ENCODE data around the gene FAIM2.
"Not testable (repeated sequence)": the region's sequence is repeated elsewhere in the genome, so short reads cannot be mapped to it uniquely, and the experiment has no call there.

FAIM2 gene

DNA sequence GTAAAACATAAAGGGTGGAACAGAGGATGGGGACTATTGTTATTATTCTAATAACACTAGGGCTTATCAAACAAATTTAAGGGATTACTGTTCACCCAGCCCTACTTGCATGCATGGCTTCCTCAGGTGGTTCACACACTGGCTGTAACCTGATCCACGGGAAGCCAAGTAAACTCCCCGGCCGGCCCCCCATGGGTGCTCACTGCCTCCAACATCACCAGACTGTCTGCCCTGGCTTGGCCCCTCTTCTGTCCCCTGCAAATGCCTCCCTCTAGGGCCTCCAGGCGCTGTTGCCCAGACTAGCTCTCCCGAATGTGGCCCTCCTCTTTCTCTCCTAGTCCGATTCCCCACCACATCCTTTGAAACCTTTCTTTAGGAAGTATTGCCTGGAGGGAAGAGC, 18.6 kb downstream of the FAIM2 start:
- no peak for DNase-seq
- no peaks in the 10 kb centered on the region for H3K36me3 ChIP-seq (ENCODE audit: control insufficient read depth in 4 of 4, insufficient read depth in 4 of 4, low read length in 3 of 4)
- ChIA-PET CTCF (no interaction called here), POLR2A (no interaction called here)
- 68% methylated on average over 5 of the region's 6 CpGs for WGBS (ENCODE audit: insufficient coverage)
- peaks cover 0 to 29% (median 11%) of the 10 kb centered on the region in 5 experiments for H3K27me3 ChIP-seq (replicated peaks in 2 of 5; ENCODE audit: control insufficient read depth in 4 of 5, insufficient read depth in 5 of 5, low read length in 4 of 5)
- no peak overlapping the region for H3K27ac ChIP-seq (ENCODE audit: insufficient read depth in 1 of 2, low read depth in 1 of 2, low read length in 2 of 2, poor library complexity in 1 of 2, severe bottlenecking in 2 of 2)
- H3K4me3 ChIP-seq (ENCODE audit: control insufficient read depth in 1 of 7, extremely low read depth in 1 of 7, insufficient read depth in 4 of 7, low read depth in 2 of 7, low read length in 6 of 7): no peak overlapping the region
- H3K4me1 ChIP-seq (ENCODE audit: control extremely low read depth in 1 of 4, control insufficient read depth in 4 of 4, insufficient read depth in 4 of 4, low read length in 3 of 4): no peaks in the 10 kb centered on the region
- no peaks in the 10 kb centered on the region for H3K9me3 ChIP-seq (ENCODE audit: control extremely low read depth in 1 of 5, control insufficient read depth in 4 of 5, insufficient read depth in 2 of 5, low read depth in 1 of 5, low read length in 4 of 5)

- no peak for DNase-seq
- CTCF ChIA-PET: interaction anchor here (3.0 kb wide), 1 partner anchor 63 kb away, joined by 10 read pairs; no protein-coding TSS in a partner anchor
- Histone ChIP-seq H3K27me3 (replicated peaks in 2 of 5; ENCODE audit: control insufficient read depth in 4 of 5, insufficient read depth in 5 of 5, low read length in 4 of 5) (peaks cover 0 to 29% (median 11%) of the 10 kb centered on the region in 5 experiments), H3K9me3 (ENCODE audit: control extremely low read depth in 1 of 5, control insufficient read depth in 4 of 5, insufficient read depth in 2 of 5, low read depth in 1 of 5, low read length in 4 of 5) (no peaks in the 10 kb centered on the region), H3K27ac (ENCODE audit: insufficient read depth in 1 of 2, low read depth in 1 of 2, low read length in 2 of 2, poor library complexity in 1 of 2, severe bottlenecking in 2 of 2) (no peak overlapping the region), H3K4me1 (ENCODE audit: control extremely low read depth in 1 of 4, control insufficient read depth in 4 of 4, insufficient read depth in 4 of 4, low read length in 3 of 4) (no peaks in the 10 kb centered on the region), H3K36me3 (ENCODE audit: control insufficient read depth in 4 of 4, insufficient read depth in 4 of 4, low read length in 3 of 4) (no peaks in the 10 kb centered on the region), H3K4me3 (ENCODE audit: control insufficient read depth in 1 of 7, extremely low read depth in 1 of 7, insufficient read depth in 4 of 7, low read depth in 2 of 7, low read length in 6 of 7) (no peak overlapping the region)
- 83% methylated on average over 6 of the region's 9 CpGs for WGBS (ENCODE audit: insufficient coverage)
- POLR2A ChIA-PET: no interaction called here
These were observed 20.7 kb downstream of the FAIM2 start for GRCh38 chr12:49882851-49883464.

DNA sequence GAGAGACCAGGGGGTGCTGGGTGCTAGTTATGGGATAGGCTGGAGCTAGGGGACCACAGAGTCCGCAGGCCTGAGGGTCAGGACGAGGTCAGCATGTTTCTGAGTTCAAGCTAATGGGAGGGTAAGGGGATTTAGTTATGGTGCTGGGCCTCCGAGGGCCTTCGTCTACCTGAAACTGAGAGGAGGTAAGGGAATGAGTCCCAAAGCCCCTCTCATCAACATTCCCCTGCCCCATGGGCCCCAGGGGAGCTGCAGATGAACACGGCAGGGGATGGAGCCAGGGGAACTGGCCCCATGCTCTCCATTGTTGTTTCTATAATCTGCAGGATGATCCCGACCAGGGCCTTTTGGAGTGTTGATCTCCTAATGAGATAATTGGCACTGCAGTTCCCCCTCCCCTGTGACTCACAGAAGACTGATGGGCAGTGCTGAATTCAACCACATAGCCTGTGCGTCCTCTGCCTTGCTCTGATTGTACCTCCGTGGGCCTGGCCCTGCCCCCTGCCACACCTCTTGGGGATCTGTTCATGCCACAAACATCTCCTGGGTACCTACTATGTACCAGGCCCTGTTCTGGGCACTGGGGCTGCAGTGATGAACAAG, 21.4 kb downstream of the FAIM2 start:
- 94% methylated on average over 6 of the region's 8 CpGs for WGBS (ENCODE audit: insufficient coverage)
- ChIA-PET POLR2A (no interaction called here), CTCF (interaction anchor here (1.3 to 3.0 kb wide), 2 partner anchors 13 to 64 kb away, joined by 3 to 10 read pairs; no protein-coding TSS in a partner anchor)
- no peak overlapping the region for H3K4me3 ChIP-seq (ENCODE audit: control insufficient read depth in 1 of 7, extremely low read depth in 1 of 7, insufficient read depth in 4 of 7, low read depth in 2 of 7, low read length in 6 of 7)
- H3K36me3 ChIP-seq (ENCODE audit: control insufficient read depth in 4 of 4, insufficient read depth in 4 of 4, low read length in 3 of 4): no peaks in the 10 kb centered on the region
- no peaks in the 10 kb centered on the region for H3K9me3 ChIP-seq (ENCODE audit: control extremely low read depth in 1 of 5, control insufficient read depth in 4 of 5, insufficient read depth in 2 of 5, low read depth in 1 of 5, low read length in 4 of 5)
- H3K27me3 ChIP-seq (replicated peaks in 2 of 5; ENCODE audit: control insufficient read depth in 4 of 5, insufficient read depth in 5 of 5, low read length in 4 of 5): peaks cover 0 to 26% (median 11%) of the 10 kb centered on the region in 5 experiments
- DNase-seq: no peak
- H3K27ac ChIP-seq (ENCODE audit: insufficient read depth in 1 of 2, low read depth in 1 of 2, low read length in 2 of 2, poor library complexity in 1 of 2, severe bottlenecking in 2 of 2): no peak overlapping the region
- no peaks in the 10 kb centered on the region for H3K4me1 ChIP-seq (ENCODE audit: control extremely low read depth in 1 of 4, control insufficient read depth in 4 of 4, insufficient read depth in 4 of 4, low read length in 3 of 4)

DNA sequence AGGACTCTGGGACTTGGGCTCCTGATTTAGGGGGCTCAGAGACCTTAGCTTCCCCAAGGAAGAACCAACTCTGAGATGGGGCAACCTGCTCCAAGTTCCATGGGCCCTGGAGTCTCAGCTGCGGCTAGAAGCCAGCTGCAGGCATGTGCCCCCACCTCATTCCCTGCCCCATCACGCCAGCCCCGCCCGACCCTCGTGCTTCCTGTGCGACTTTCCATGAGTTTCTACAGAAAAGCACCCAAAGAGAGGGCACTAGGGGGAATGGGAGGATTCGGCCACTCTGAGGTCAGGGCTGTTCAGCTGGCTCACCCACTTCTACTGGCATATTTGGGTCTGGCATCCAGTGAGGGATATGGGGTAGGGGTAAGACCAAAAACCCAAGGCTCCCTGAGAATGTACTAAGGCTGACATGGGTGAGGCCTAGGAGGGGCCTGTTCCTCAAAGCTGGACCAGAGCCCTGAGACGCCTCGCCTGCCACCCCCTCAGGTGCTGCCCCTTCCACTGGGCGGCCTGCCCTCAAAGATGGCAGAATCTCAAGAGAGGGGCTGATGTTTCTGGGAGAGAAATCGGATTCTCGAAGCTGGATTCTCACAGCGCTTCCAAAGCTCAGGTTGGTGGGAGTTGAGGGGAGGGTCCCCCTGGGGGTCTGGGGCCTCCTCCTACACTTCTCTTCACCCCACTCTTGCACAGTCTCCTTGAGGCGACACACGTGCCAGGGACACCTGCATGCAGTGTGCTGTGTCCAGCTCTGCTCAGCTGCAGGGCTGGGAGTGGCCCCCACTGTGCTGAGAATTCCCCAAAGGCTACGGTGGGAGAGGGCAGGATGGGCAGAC, 22.1 kb downstream of the FAIM2 start:
- no peaks in the 10 kb centered on the region for H3K4me1 ChIP-seq (ENCODE audit: control extremely low read depth in 1 of 4, control insufficient read depth in 4 of 4, insufficient read depth in 4 of 4, low read length in 3 of 4)
- peaks cover 0 to 20% (median 11%) of the 10 kb centered on the region in 5 experiments for H3K27me3 ChIP-seq (replicated peaks in 2 of 5; ENCODE audit: control insufficient read depth in 4 of 5, insufficient read depth in 5 of 5, low read length in 4 of 5)
- POLR2A ChIA-PET: no interaction called here
- no peak overlapping the region for H3K4me3 ChIP-seq (ENCODE audit: control insufficient read depth in 1 of 7, extremely low read depth in 1 of 7, insufficient read depth in 4 of 7, low read depth in 2 of 7, low read length in 6 of 7)
- H3K9me3 ChIP-seq (ENCODE audit: control extremely low read depth in 1 of 5, control insufficient read depth in 4 of 5, insufficient read depth in 2 of 5, low read depth in 1 of 5, low read length in 4 of 5): no peaks in the 10 kb centered on the region
- CTCF ChIA-PET: interaction anchor here (1.3 to 3.0 kb wide), 2 partner anchors 12 to 64 kb away, joined by 3 to 10 read pairs; no protein-coding TSS in a partner anchor
- 100% methylated on average over 3 of the region's 16 CpGs for WGBS (ENCODE audit: insufficient coverage)
- no peak overlapping the region for H3K27ac ChIP-seq (ENCODE audit: insufficient read depth in 1 of 2, low read depth in 1 of 2, low read length in 2 of 2, poor library complexity in 1 of 2, severe bottlenecking in 2 of 2)
- H3K36me3 ChIP-seq (ENCODE audit: control insufficient read depth in 4 of 4, insufficient read depth in 4 of 4, low read length in 3 of 4): no peaks in the 10 kb centered on the region
- no peak for DNase-seq

- Histone ChIP-seq H3K4me1 (ENCODE audit: control extremely low read depth in 1 of 4, control insufficient read depth in 4 of 4, insufficient read depth in 4 of 4, low read length in 3 of 4) (no peaks in the 10 kb centered on the region), H3K36me3 (ENCODE audit: control insufficient read depth in 4 of 4, insufficient read depth in 4 of 4, low read length in 3 of 4) (no peaks in the 10 kb centered on the region), H3K9me3 (ENCODE audit: control extremely low read depth in 1 of 5, control insufficient read depth in 4 of 5, insufficient read depth in 2 of 5, low read depth in 1 of 5, low read length in 4 of 5) (no peaks in the 10 kb centered on the region), H3K4me3 (ENCODE audit: control insufficient read depth in 1 of 7, extremely low read depth in 1 of 7, insufficient read depth in 4 of 7, low read depth in 2 of 7, low read length in 6 of 7) (no peak overlapping the region), H3K27ac (ENCODE audit: insufficient read depth in 1 of 2, low read depth in 1 of 2, low read length in 2 of 2, poor library complexity in 1 of 2, severe bottlenecking in 2 of 2) (no peak overlapping the region), H3K27me3 (replicated peaks in 2 of 5; ENCODE audit: control insufficient read depth in 4 of 5, insufficient read depth in 5 of 5, low read length in 4 of 5) (peaks cover 0 to 16% (median 11%) of the 10 kb centered on the region in 5 experiments)
- 96% methylated on average over 4 of the region's 5 CpGs for WGBS (ENCODE audit: insufficient coverage)
- POLR2A ChIA-PET: no interaction called here
- DNase-seq: no peak
- CTCF ChIA-PET: interaction anchor here (1.3 to 3.0 kb wide), 2 partner anchors 11 to 65 kb away, joined by 3 to 10 read pairs; no protein-coding TSS in a partner anchor
These were observed 22.8 kb downstream of the FAIM2 start for GRCh38 chr12:49880756-49881414.

- H3K27ac ChIP-seq (ENCODE audit: insufficient read depth in 1 of 2, low read depth in 1 of 2, low read length in 2 of 2, poor library complexity in 1 of 2, severe bottlenecking in 2 of 2); H3K27me3 ChIP-seq (replicated peaks in 2 of 5; ENCODE audit: control insufficient read depth in 4 of 5, insufficient read depth in 5 of 5, low read length in 4 of 5); DNase-seq; POLR2A ChIA-PET; CTCF ChIA-PET; H3K4me1 ChIP-seq (ENCODE audit: control extremely low read depth in 1 of 4, control insufficient read depth in 4 of 4, insufficient read depth in 4 of 4, low read length in 3 of 4); H3K36me3 ChIP-seq (ENCODE audit: control insufficient read depth in 4 of 4, insufficient read depth in 4 of 4, low read length in 3 of 4); H3K9me3 ChIP-seq (ENCODE audit: control extremely low read depth in 1 of 5, control insufficient read depth in 4 of 5, insufficient read depth in 2 of 5, low read depth in 1 of 5, low read length in 4 of 5); H3K4me3 ChIP-seq (ENCODE audit: control insufficient read depth in 1 of 7, extremely low read depth in 1 of 7, insufficient read depth in 4 of 7, low read depth in 2 of 7, low read length in 6 of 7): not testable (repeated sequence)
- WGBS (ENCODE audit: insufficient coverage): 100% methylated on average over 2 of the region's 2 CpGs
These were observed 24.6 kb downstream of the FAIM2 start for GRCh38 chr12:49879065-49879464.

Measured in common myeloid progenitor, CD34-positive (primary cell).